H1 (cell line): Measurements from ENCODE around the gene SLC1A5. TPM values are rescaled to one million over a fixed set of nuclear protein-coding genes. Genes with fewer than 3 reads are reported as not detected.

Experiments used
- CTCF ChIA-PET: fragments of 300-600 bp; sonication (Branson Sonifier 250); formaldehyde crosslinking; loops from one replicate; lab custom pipeline; 2021; ENCODE audit not compliant: partially characterized antibody; lab: Charles Lee
- POLR2A ChIA-PET: fragments of 300-600 bp; sonication (Branson Sonifier 250); formaldehyde crosslinking; loops from one replicate; lab custom pipeline; 2021; ENCODE audit warnings: inconsistent platforms; ENCODE audit not compliant: partially characterized antibody; lab: Charles Lee
- DNase-seq, 2 experiments: peaks; one replicate each; pipeline versions ENCODE4 v3.0.0 to v3.0.0-alpha.2; 2010 to 2022; ENCODE audit warnings: low spot score in 2 of 2, low read depth in 1 of 2, mixed read lengths in 1 of 2
- FAIRE-seq: peaks from 2 replicates; lab custom pipeline; 2011; peaks lifted over from hg19 to GRCh38; lab: Jason Lieb, UNC
- H2AFZ ChIP-seq: 2 replicates; pipeline ENCODE4 v1.8.1; 2012; ENCODE audit warnings: low read length, inconsistent platforms
- H2AK5ac ChIP-seq: 2 replicates; pipeline ENCODE4 v1.6.1; 2013; ENCODE audit warnings: low read depth, low read length
- H2BK120ac ChIP-seq: replicated peaks from 2 replicates; pipeline ENCODE3; 2013; ENCODE audit warnings: low read depth, low read length, inconsistent platforms
- H2BK12ac ChIP-seq: 2 replicates; pipeline ENCODE4 v1.6.1; 2013; ENCODE audit warnings: low read depth, low read length
- H2BK15ac ChIP-seq: 2 replicates; pipeline ENCODE4 v1.6.1; 2013; ENCODE audit warnings: low read length
- H2BK20ac ChIP-seq: 2 replicates; pipeline ENCODE4 v1.6.1; 2013; ENCODE audit warnings: low read length
- H2BK5ac ChIP-seq: 2 replicates; pipeline ENCODE4 v1.6.1; 2013; ENCODE audit warnings: low read depth, low read length
- H3K14ac ChIP-seq: 2 replicates; pipeline ENCODE4 v1.6.1; 2013; ENCODE audit warnings: inconsistent platforms; ENCODE audit not compliant: insufficient read length
- H3K18ac ChIP-seq: 2 replicates; pipeline ENCODE4 v1.6.1; 2013; ENCODE audit warnings: low read length; ENCODE audit errors: extremely low read depth
- H3K23ac ChIP-seq: 2 replicates; pipeline ENCODE4 v1.6.1; 2013; ENCODE audit warnings: inconsistent platforms; ENCODE audit not compliant: insufficient read length
- H3K23me2 ChIP-seq: 2 replicates; pipeline ENCODE4 v1.6.1; 2013; ENCODE audit warnings: low read depth, low read length
- H3K27ac ChIP-seq: 2 replicates; pipeline ENCODE4 v1.6.1; 2011; ENCODE audit warnings: low read depth, low read length, inconsistent platforms
- H3K27me3 ChIP-seq, 4 experiments: replicated peaks in 1 of 4; 1 replicate in 1 of 4; 2 replicates in 3 of 4; pipeline versions ENCODE4 v1.6.1 to v1.8.1; 2011 to 2013; ENCODE audit warnings: low read length in 3 of 4, mild to moderate bottlenecking in 3 of 4, inconsistent platforms in 2 of 4, mixed read lengths in 2 of 4, moderate library complexity in 1 of 4; ENCODE audit not compliant: control insufficient read depth in 3 of 4, insufficient read depth in 3 of 4; ENCODE audit errors: extremely low read depth in 1 of 4
- H3K36me3 ChIP-seq, 4 experiments: 2 replicates each; pipeline versions ENCODE4 v1.6.1 to v1.8.1; 2011 to 2013; ENCODE audit warnings: mild to moderate bottlenecking in 4 of 4, low read length in 3 of 4, moderate library complexity in 2 of 4, control low read depth in 1 of 4, inconsistent platforms in 1 of 4; ENCODE audit not compliant: insufficient read depth in 4 of 4, control insufficient read depth in 2 of 4
- H3K4ac ChIP-seq: replicated peaks from 2 replicates; pipeline ENCODE3; 2013; ENCODE audit warnings: low read length, low read depth, mixed read lengths, inconsistent platforms; ENCODE audit not compliant: insufficient read length
- H3K4me1 ChIP-seq, 4 experiments: replicated peaks in 1 of 4; 1 replicate in 1 of 4; 2 replicates in 3 of 4; pipeline versions ENCODE4 v1.6.1 to v1.8.1; 2011 to 2013; ENCODE audit warnings: low read length in 3 of 4, inconsistent platforms in 2 of 4, mixed read lengths in 1 of 4; ENCODE audit not compliant: insufficient read depth in 4 of 4, control insufficient read depth in 3 of 4
- H3K4me2 ChIP-seq, 2 experiments: 2 replicates each; pipeline versions ENCODE4 v1.6.1 to v1.8.1; 2011 to 2013; ENCODE audit warnings: low read depth in 2 of 2, low read length in 2 of 2, control low read depth in 1 of 2, inconsistent platforms in 1 of 2, mild to moderate bottlenecking in 1 of 2; ENCODE audit not compliant: insufficient read depth in 1 of 2
- H3K4me3 ChIP-seq, 4 experiments: fragments of 200-600, 300-600 bp in 1 of 4; sonication (generic), shearing (Covaris generic), sonication (Bioruptor Twin) in 1 of 4; 2 replicates each; pipeline versions ENCODE4 v1.5.1 to v1.8.1; 2011 to 2016; ENCODE audit warnings: low read length in 4 of 4, low read depth in 3 of 4, control low read depth in 2 of 4, inconsistent platforms in 2 of 4, mild to moderate bottlenecking in 2 of 4, mixed read lengths in 1 of 4, moderate library complexity in 1 of 4; ENCODE audit not compliant: insufficient read depth in 2 of 4; ENCODE audit errors: extremely low read depth in 1 of 4
- H3K56ac ChIP-seq: replicated peaks from 2 replicates; pipeline ENCODE3; 2013; ENCODE audit warnings: low read depth, mild to moderate bottlenecking, mixed read lengths, low read length, inconsistent platforms; ENCODE audit not compliant: insufficient read length
- H3K79me1 ChIP-seq: 2 replicates; pipeline ENCODE4 v1.6.1; 2013; ENCODE audit warnings: low read depth, low read length, control low read depth
- H3K79me2 ChIP-seq, 2 experiments: 2 replicates each; pipeline versions ENCODE4 v1.6.1 to v1.8.1; 2012 to 2013; ENCODE audit warnings: low read length in 2 of 2, mild to moderate bottlenecking in 2 of 2, inconsistent platforms in 1 of 2; ENCODE audit not compliant: insufficient read depth in 2 of 2, control insufficient read depth in 1 of 2
- H3K9ac ChIP-seq, 4 experiments: replicated peaks in 1 of 4; 1 replicate in 1 of 4; 2 replicates in 3 of 4; pipeline versions ENCODE4 v1.6.1 to v1.8.1; 2011 to 2013; ENCODE audit warnings: low read depth in 3 of 4, low read length in 3 of 4, control low read depth in 2 of 4, mild to moderate bottlenecking in 2 of 4, moderate library complexity in 2 of 4, inconsistent platforms in 1 of 4; ENCODE audit errors: extremely low read depth in 1 of 4
- H3K9me3 ChIP-seq, 2 experiments: 2 replicates each; pipeline versions ENCODE4 v1.6.1 to v1.8.1; 2012 to 2013; ENCODE audit warnings: mild to moderate bottlenecking in 2 of 2, moderate library complexity in 2 of 2, control low read depth in 1 of 2, inconsistent platforms in 1 of 2, low read depth in 1 of 2, low read length in 1 of 2, mixed read lengths in 1 of 2; ENCODE audit not compliant: insufficient read depth in 2 of 2
- H4K20me1 ChIP-seq, 2 experiments: replicated peaks in 1 of 2; 2 replicates each; pipeline versions ENCODE3 to v1.8.1; 2011 to 2013; ENCODE audit warnings: inconsistent platforms in 2 of 2, low read length in 2 of 2, mild to moderate bottlenecking in 1 of 2; ENCODE audit not compliant: insufficient read depth in 2 of 2, control insufficient read depth in 1 of 2
- H4K5ac ChIP-seq: 2 replicates; pipeline ENCODE4 v1.6.1; 2013; ENCODE audit warnings: low read length, low read depth, mixed read lengths, inconsistent platforms; ENCODE audit not compliant: insufficient read length
- H4K8ac ChIP-seq: 2 replicates; pipeline ENCODE4 v1.8.0; 2013; ENCODE audit warnings: mild to moderate bottlenecking, moderate library complexity, low read length, inconsistent platforms; ENCODE audit not compliant: insufficient read depth; ENCODE audit errors: extremely low read depth
- H4K91ac ChIP-seq: replicated peaks from 2 replicates; pipeline ENCODE3; 2013; ENCODE audit warnings: low read length, mixed read lengths, inconsistent platforms; ENCODE audit not compliant: insufficient read length
- EZH2 ChIP-seq: fragments of 200-600 bp; sonication (generic); IDR thresholded peaks from 2 replicates; pipeline ENCODE4 v1.7.1; 2012; ENCODE audit warnings: low read depth, mild to moderate bottlenecking, moderate library complexity, low read length, inconsistent platforms; ENCODE audit not compliant: severe bottlenecking
- WGBS, 2 experiments: shearing (Covaris generic) in 1 of 2; methylation state at CpG; one replicate each; pipeline versions ENCODE4 v1.1.6 to v1.1.7; 2013 to 2015; ENCODE audit warnings: low lambda C conversion rate in 2 of 2, mixed read lengths in 2 of 2, inconsistent platforms in 1 of 2, low coverage in 1 of 2, missing lambda C conversion rate in 1 of 2; ENCODE audit not compliant: insufficient replicate concordance in 2 of 2, insufficient coverage in 1 of 2, insufficient read length in 1 of 2; ENCODE audit errors: extremely low coverage in 1 of 2, missing lambda C conversion rate in 1 of 2; 5-methylcytosine and 5-hydroxymethylcytosine counted together
- polyA plus RNA-seq, 7 experiments: library from polyadenylated mRNA; depleted of rRNA in 3 of 7; stranded (reverse) in 5 of 7; unstranded in 2 of 7; fragments of >200 nt in 5 of 7; fragments of 200-250 nt in 2 of 7; gene quantifications; 1 replicate in 5 of 7; 2 replicates in 1 of 7; 4 replicates in 1 of 7; pipeline versions ENCODE4 v1.2.1 to v1.2.3, GENCODE V29; 2011 to 2013; ENCODE audit warnings: missing spikeins in 2 of 7, mixed read lengths in 2 of 7
- total RNA-seq: library from RNA; stranded (reverse); fragmentation: NEBNext Ultra II Directional; extraction: Animal tissue kit (Norgen Biotek cat#: 25700); gene quantifications from 2 replicates; pipeline ENCODE4 v1.2.1, GENCODE V29; 2021

Gene SLC1A5
- total and polyA plus RNA-seq, 2 of the 8 experiments (the other 6 are each of a cell fraction or from before 2014, with no cell fraction given) = 291 to 351 TPM

DNA sequence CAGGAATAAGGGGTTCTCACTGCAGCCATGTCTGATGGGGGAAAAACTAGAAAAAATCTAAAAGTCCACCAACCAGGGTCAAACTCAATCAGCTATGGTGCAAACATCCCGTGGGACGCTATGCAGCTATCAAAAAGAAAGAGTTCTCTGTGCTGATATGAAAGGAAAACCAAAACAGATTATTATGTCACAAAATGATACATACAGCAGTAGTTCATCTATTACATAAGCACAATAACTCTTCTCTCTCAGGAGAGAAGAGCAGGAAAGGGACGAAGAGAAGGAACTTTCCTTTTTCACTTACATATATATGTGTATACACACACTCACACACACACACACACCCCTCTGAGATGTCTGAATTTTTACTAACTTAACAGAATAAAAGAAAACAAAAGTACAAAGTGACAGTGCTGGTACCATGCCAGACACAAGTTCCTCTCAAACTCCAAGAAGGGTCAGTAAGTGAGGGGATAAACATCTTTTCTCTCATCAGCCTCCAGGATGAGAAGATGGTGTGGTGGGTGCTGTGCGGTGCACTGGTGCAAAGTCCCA lies 45.4 kb downstream of the SLC1A5 start:
- FAIRE-seq = no peak
- Histone ChIP-seq H3K27ac (no peak overlapping the region), H3K27me3 (no peaks in the 10 kb centered on the region), H4K5ac (no peak overlapping the region), H2AK5ac (no peak overlapping the region), H3K36me3 (peaks cover under 1 to 8% (median 5%) of the 10 kb centered on the region in 4 experiments; a peak in 6 of 8 replicates), H2BK12ac (no peak overlapping the region), H3K23me2 (peaks cover 11% of the 10 kb centered on the region), H3K56ac (no peak overlapping the region), H3K14ac (no peak overlapping the region), H2AFZ (no peak overlapping the region), H3K18ac (no peak overlapping the region), H3K4ac (no peak overlapping the region), H3K23ac (no peak overlapping the region), H3K79me1 (peaks cover 22% of the 10 kb centered on the region), H3K4me1 (peaks cover 0 to 14% (median 4%) of the 10 kb centered on the region in 4 experiments; a peak in 6 of 7 replicates), H3K4me2 (no peak overlapping the region), H4K8ac (no peak overlapping the region), H3K9ac (no peak overlapping the region), H3K9me3 (no peaks in the 10 kb centered on the region), H4K91ac (no peak overlapping the region), H2BK20ac (no peak overlapping the region), H3K4me3 (no peak overlapping the region), H2BK5ac (no peak overlapping the region), H2BK15ac (no peak overlapping the region), H3K79me2 (peaks cover 46 to 78% of the 10 kb centered on the region in 2 experiments), H2BK120ac (no peak overlapping the region), H4K20me1 (peaks cover 48 to 52% of the 10 kb centered on the region in 2 experiments)
- no peak for TF ChIP-seq EZH2
- WGBS, 2 experiments = 80% methylated on average over 4 of the region's 4 CpGs; no CpG with 5 or more reads in 1 of the 2 experiments
- CTCF ChIA-PET = interaction anchor here (0.7 to 4.6 kb wide), 9 partner anchors 8 to 129 kb away, joined by 3 to 48 read pairs (median 8); no protein-coding TSS in a partner anchor
- POLR2A ChIA-PET = interaction anchor here (1.7 to 4.2 kb wide), 5 partner anchors 13 to 45 kb away, joined by 6 to 26 read pairs (median 7); partner anchors contain the start of gene SLC1A5
- no peak for DNase-seq
